ENCODE measurements around the gene GPRC5C. TPM values are rescaled to one million over a fixed set of nuclear protein-coding genes. Genes with fewer than 3 reads are reported as not detected.

The GPRC5C gene
- total and polyA plus RNA-seq, 2 of the 8 experiments (the other 6 are each of a cell fraction or from before 2014, with no cell fraction given), result 18.3 to 55.8 TPM

GRCh38 chr17:74387365-74388218 lies 44.3 kb upstream of the GPRC5C start:
- H2BK5ac ChIP-seq (ENCODE audit: low read depth, low read length), result no peak overlapping the region
- peak overlapping the region in 2 of 4 experiments; percentile 6 to 11; a peak in 1 of 8 replicates for H3K4me3 ChIP-seq (ENCODE audit: extremely low read depth in 1 of 4, insufficient read depth in 2 of 4, low read depth in 3 of 4, low read length in 4 of 4)
- no peak overlapping the region for H3K23ac ChIP-seq (ENCODE audit: insufficient read length)
- no peaks in the 10 kb centered on the region for H3K36me3 ChIP-seq (ENCODE audit: control insufficient read depth in 2 of 4, insufficient read depth in 4 of 4, low read length in 3 of 4)
- no peak overlapping the region for H3K9ac ChIP-seq (replicated peaks in 1 of 4; ENCODE audit: extremely low read depth in 1 of 4, low read depth in 3 of 4, low read length in 3 of 4)
- H3K79me2 ChIP-seq (ENCODE audit: control insufficient read depth in 1 of 2, insufficient read depth in 2 of 2, low read length in 2 of 2), result no peaks in the 10 kb centered on the region
- peak overlapping the region; percentile 57 for H4K5ac ChIP-seq (ENCODE audit: insufficient read length, low read depth, low read length)
- no peak overlapping the region for H2BK120ac ChIP-seq (replicated peaks; ENCODE audit: low read depth, low read length)
- no peaks in the 10 kb centered on the region for H3K79me1 ChIP-seq (ENCODE audit: low read depth, low read length)
- peak overlapping the region; percentile 86; the same call in 1 of the 2 replicates for H2BK20ac ChIP-seq (ENCODE audit: low read length)
- no peaks in the 10 kb centered on the region for H3K23me2 ChIP-seq (ENCODE audit: low read depth, low read length)
- H2BK12ac ChIP-seq (ENCODE audit: low read depth, low read length), result 0 out of 2 replicates have a peak overlapping the region, but pooled peaks have one; percentile 19
- no peaks in the 10 kb centered on the region; a peak in 1 of 7 replicates for H3K27me3 ChIP-seq (replicated peaks in 1 of 4; ENCODE audit: control insufficient read depth in 3 of 4, extremely low read depth in 1 of 4, insufficient read depth in 3 of 4, low read length in 3 of 4)
- H2BK15ac ChIP-seq (ENCODE audit: low read length), result no peak overlapping the region
- no peak overlapping the region for H3K14ac ChIP-seq (ENCODE audit: insufficient read length)
- H2AK5ac ChIP-seq (ENCODE audit: low read depth, low read length), result no peak overlapping the region
- ChIA-PET POLR2A (ENCODE audit: partially characterized antibody) (interaction anchor here (1.2 kb wide), 1 partner anchor 60 kb away, joined by 3 read pairs; no protein-coding TSS in a partner anchor), CTCF (ENCODE audit: partially characterized antibody) (interaction anchor here (0.5 to 2.6 kb wide), 18 partner anchors 8 to 1281 kb away, joined by 3 to 13 read pairs (median 4); partner anchors contain the start of gene RPL38)
- H3K4ac ChIP-seq (replicated peaks; ENCODE audit: insufficient read length, low read depth, low read length), result peak overlapping the region; percentile 84
- peaks cover 5 to 20% (median 12%) of the 10 kb centered on the region in 4 experiments for H3K4me1 ChIP-seq (replicated peaks in 1 of 4; ENCODE audit: control insufficient read depth in 3 of 4, insufficient read depth in 4 of 4, low read length in 3 of 4)
- peak overlapping the region; percentile 55 for H3K18ac ChIP-seq (ENCODE audit: extremely low read depth, low read length)
- no peak overlapping the region for H2AFZ ChIP-seq (ENCODE audit: low read length)
- peak overlapping the region; percentile 88 for H4K91ac ChIP-seq (replicated peaks; ENCODE audit: insufficient read length, low read length)
- H3K9me3 ChIP-seq (ENCODE audit: insufficient read depth in 2 of 2, low read depth in 1 of 2, low read length in 1 of 2), result no peaks in the 10 kb centered on the region
- WGBS, 2 experiments (ENCODE audit: extremely low coverage in 1 of 2, insufficient coverage in 1 of 2, insufficient read length in 1 of 2, insufficient replicate concordance in 2 of 2, low coverage in 1 of 2, low lambda C conversion rate in 2 of 2, missing lambda C conversion rate in 1 of 2), result 77% methylated on average over 17 of the region's 17 CpGs; no CpG with 5 or more reads in 1 of the 2 experiments
- H4K20me1 ChIP-seq (replicated peaks in 1 of 2; ENCODE audit: control insufficient read depth in 1 of 2, insufficient read depth in 2 of 2, low read length in 2 of 2), result no peaks in the 10 kb centered on the region
- H3K56ac ChIP-seq (replicated peaks; ENCODE audit: insufficient read length, low read depth, low read length), result no peak overlapping the region
- no peak overlapping the region for H3K27ac ChIP-seq (ENCODE audit: low read depth, low read length)
- H3K4me2 ChIP-seq (ENCODE audit: insufficient read depth in 1 of 2, low read depth in 2 of 2, low read length in 2 of 2), result peak overlapping the region in 1 of 2 experiments; percentile 37; a peak in 3 of 4 replicates
- FAIRE-seq, result no peak
- no peak for DNase-seq (ENCODE audit: low read depth in 1 of 2, low spot score in 2 of 2)
- peak overlapping the region; percentile 82; the same call in 1 of the 2 replicates for H4K8ac ChIP-seq (ENCODE audit: extremely low read depth, insufficient read depth, low read length)
- peak; percentile 29 for TF ChIP-seq KDM4A (IDR thresholded peaks at IDR 0.05; ENCODE audit: low read depth, low read length, severe bottlenecking)
- no peak for TF ChIP-seq SIRT6 (IDR thresholded peaks at IDR 0.05; ENCODE audit: low read length)
- TF ChIP-seq JUN (IDR thresholded peaks at IDR 0.05; ENCODE audit: low read depth, low read length), result no peak
- TF ChIP-seq SAP30 (IDR thresholded peaks at IDR 0.05; ENCODE audit: insufficient read depth, insufficient replicate concordance, low read length), result no peak
- no peak for TF ChIP-seq SP4 (IDR thresholded peaks at IDR 0.05; ENCODE audit: low read length)
- TF ChIP-seq CTCF (IDR thresholded peaks at IDR 0.05; ENCODE audit: control extremely low read depth in 1 of 3, insufficient read depth in 1 of 3, low read depth in 1 of 3, low read length in 3 of 3), result peak; percentile 14 to 39 (median 27); a peak in 3 of 4 replicates
- TF ChIP-seq BRCA1 (IDR thresholded peaks at IDR 0.05; ENCODE audit: low read depth, low read length), result no peak
- TF ChIP-seq RAD21 (IDR thresholded peaks at IDR 0.05 in 1 of 2, conservative IDR thresholded peaks at IDR 0.05 in 1 of 2; ENCODE audit: low read depth in 2 of 2, low read length in 2 of 2), result peak; percentile 11 to 12; a peak in 2 of 4 replicates
